IMR-90 (cell line): Measurements from ENCODE around the gene DACH1. TPM values are rescaled to one million over a fixed set of nuclear protein-coding genes. Genes with fewer than 3 reads are reported as not detected.

Experiments
- ATAC-seq: fragments of 200-7000 bp; cut with Tn5 transposase; 2 replicates; pipeline ENCODE4 v1.9.1; 2020; ENCODE audit warnings: low read depth, mild to moderate bottlenecking, moderate library complexity
- BruUV-seq: library from RNA; stranded (reverse); fragments of 400-500 nt; replicated peaks from 2 replicates; lab custom pipeline; 2021; lab: Mats Ljungman, UMichigan
- CTCF ChIA-PET: fragments of 300-600 bp; formaldehyde crosslinking; extraction: SDS; loops from one replicate; lab custom pipeline; 2021; ENCODE audit warnings: antibody characterized with exemption; lab: Yijun Ruan, JAX
- POLR2A ChIA-PET: fragments of 300-600 bp; sonication (Branson Sonifier 250); formaldehyde crosslinking; loops from one replicate; lab custom pipeline; 2022; ENCODE audit warnings: antibody characterized with exemption; ENCODE audit not compliant: unreplicated experiment; lab: Charles Lee
- DNase-seq: peaks from one replicate; pipeline ENCODE4 v3.0.0; 2013
- H2AFZ ChIP-seq: replicated peaks from 2 replicates; pipeline ENCODE3; 2013; ENCODE audit warnings: low read length, mild to moderate bottlenecking; ENCODE audit not compliant: poor library complexity
- H2AK5ac ChIP-seq: 2 replicates; pipeline ENCODE4 v1.6.1; 2013; ENCODE audit warnings: low read depth, low read length, inconsistent platforms
- H2AK9ac ChIP-seq: replicated peaks from 2 replicates; pipeline ENCODE3; 2013; ENCODE audit warnings: mild to moderate bottlenecking, low read depth, low read length, moderate library complexity; ENCODE audit not compliant: poor library complexity
- H2BK120ac ChIP-seq: 2 replicates; pipeline ENCODE4 v1.6.1; 2013; ENCODE audit warnings: low read depth, low read length, inconsistent platforms
- H2BK15ac ChIP-seq: 3 replicates; pipeline ENCODE4 v1.6.1; 2013; ENCODE audit warnings: low read depth, low read length, inconsistent platforms
- H2BK20ac ChIP-seq: 2 replicates; pipeline ENCODE4 v1.6.1; 2013; ENCODE audit warnings: low read depth, mild to moderate bottlenecking, inconsistent platforms, low read length, moderate library complexity
- H2BK5ac ChIP-seq: 2 replicates; pipeline ENCODE4 v1.6.1; 2013; ENCODE audit warnings: mild to moderate bottlenecking, low read depth, low read length, inconsistent platforms; ENCODE audit not compliant: poor library complexity, severe bottlenecking
- H3K14ac ChIP-seq: replicated peaks from 2 replicates; pipeline ENCODE4 v1.6.1; 2013; ENCODE audit warnings: low read depth, low read length, inconsistent platforms
- H3K18ac ChIP-seq: 2 replicates; pipeline ENCODE4 v1.6.1; 2013; ENCODE audit warnings: low read depth, low read length, control low read depth
- H3K23ac ChIP-seq: 2 replicates; pipeline ENCODE4 v1.6.1; 2013; ENCODE audit warnings: low read depth, low read length, inconsistent platforms
- H3K27ac ChIP-seq: 2 replicates; pipeline ENCODE4 v1.5.1; 2013; ENCODE audit warnings: mild to moderate bottlenecking, control low read depth, low read length; ENCODE audit not compliant: insufficient read depth
- H3K27me3 ChIP-seq: 2 replicates; pipeline ENCODE4 v1.6.1; 2013; ENCODE audit warnings: low read length; ENCODE audit not compliant: control insufficient read depth, insufficient read depth
- H3K36me3 ChIP-seq: 2 replicates; pipeline ENCODE4 v1.6.1; 2013; ENCODE audit warnings: low read length, mixed read lengths; ENCODE audit not compliant: control insufficient read depth, insufficient read depth
- H3K4ac ChIP-seq: 2 replicates; pipeline ENCODE4 v1.6.1; 2013; ENCODE audit warnings: low read depth, low read length, inconsistent platforms
- H3K4me1 ChIP-seq: 2 replicates; pipeline ENCODE4 v1.6.1; 2013; ENCODE audit warnings: low read length, mixed read lengths; ENCODE audit not compliant: control insufficient read depth, insufficient read depth
- H3K4me2 ChIP-seq: 2 replicates; pipeline ENCODE4 v1.6.1; 2013; ENCODE audit warnings: low read depth, mild to moderate bottlenecking, control low read depth, low read length, moderate library complexity
- H3K4me3 ChIP-seq: 2 replicates; pipeline ENCODE4 v1.5.1; 2013; ENCODE audit warnings: low read depth, mild to moderate bottlenecking, control low read depth, low read length, moderate library complexity; ENCODE audit not compliant: insufficient read depth
- H3K56ac ChIP-seq: 2 replicates; pipeline ENCODE4 v1.6.1; 2013; ENCODE audit warnings: low read length, inconsistent platforms; ENCODE audit not compliant: insufficient read depth; ENCODE audit errors: extremely low read depth
- H3K79me1 ChIP-seq, 2 experiments: 2 replicates each; pipeline ENCODE4 v1.6.1; 2013; ENCODE audit warnings: low read length in 2 of 2, inconsistent platforms in 1 of 2, low read depth in 1 of 2
- H3K9ac ChIP-seq: 2 replicates; pipeline ENCODE4 v1.6.1; 2013; ENCODE audit warnings: low read depth, low read length, control low read depth
- H3K9me1 ChIP-seq: 2 replicates; pipeline ENCODE4 v1.6.1; 2013; ENCODE audit warnings: low read length, inconsistent platforms; ENCODE audit not compliant: insufficient read depth
- H3K9me3 ChIP-seq: 2 replicates; pipeline ENCODE4 v1.6.1; 2013; ENCODE audit warnings: low read length; ENCODE audit not compliant: control insufficient read depth, insufficient read depth
- H4K20me1 ChIP-seq: 2 replicates; pipeline ENCODE4 v1.6.1; 2013; ENCODE audit warnings: low read length, inconsistent platforms; ENCODE audit not compliant: insufficient read depth
- H4K5ac ChIP-seq: 2 replicates; pipeline ENCODE4 v1.6.1; 2013; ENCODE audit warnings: mild to moderate bottlenecking, low read depth, low read length, control low read depth
- H4K8ac ChIP-seq, 2 experiments: 2 replicates each; pipeline ENCODE4 v1.6.1; 2013; ENCODE audit warnings: low read depth in 2 of 2, low read length in 2 of 2, control low read depth in 1 of 2, inconsistent platforms in 1 of 2
- H4K91ac ChIP-seq: 2 replicates; pipeline ENCODE4 v1.6.1; 2013; ENCODE audit warnings: low read depth, low read length, inconsistent platforms; ENCODE audit not compliant: insufficient read depth
- BHLHE40 ChIP-seq: fragments of 150-350 bp; IDR thresholded peaks from 2 replicates; pipeline ENCODE4 v1.6.1; 2016; ENCODE audit warnings: mild to moderate bottlenecking, low read depth, low read length
- FOS ChIP-seq: fragments of 150-350 bp; IDR thresholded peaks from 2 replicates; pipeline ENCODE4 v1.6.1; 2016; ENCODE audit warnings: low read depth, low read length
- NFE2L2 ChIP-seq: fragments of 150-350 bp; IDR thresholded peaks from 2 replicates; pipeline ENCODE4 v1.6.1; 2016; ENCODE audit warnings: low read depth, mild to moderate bottlenecking, low read length
- POLR2A ChIP-seq: IDR thresholded peaks from 2 replicates; pipeline ENCODE4 v1.6.1; 2012; ENCODE audit warnings: mild to moderate bottlenecking, low read depth, low read length
- RCOR1 ChIP-seq: IDR thresholded peaks from 2 replicates; pipeline ENCODE4 v1.6.1; 2012; ENCODE audit warnings: mild to moderate bottlenecking, low read length, improper control_type of control experiment; ENCODE audit not compliant: insufficient replicate concordance
- USF2 ChIP-seq: fragments of 150-350 bp; IDR thresholded peaks from 2 replicates; pipeline ENCODE4 v1.6.1; 2017; ENCODE audit warnings: mild to moderate bottlenecking, antibody characterized with exemption, low read length, low read depth
- dilution Hi-C: fragments of 300-500 bp; cut with HindIII; formaldehyde crosslinking; loops from one replicate; pipeline ENCODE4 v1.14.3; 2018; ENCODE audit warnings: low sequenced_read_pairs; ENCODE audit not compliant: unreplicated experiment
- in situ Hi-C: fragments of 300-500 bp; cut with MboI; formaldehyde crosslinking; loops from 3 replicates; pipeline ENCODE4 v1.14.3; 2019; ENCODE audit warnings: low sequenced_read_pairs, inconsistent platforms, mixed read lengths
- intact Hi-C: fragments of 100-400 bp; cut with micrococcal nuclease; formaldehyde crosslinking; loops from 2 replicates; pipeline ENCODE4 v1.10.0; 2022
- polyA plus RNA-seq, 3 experiments: library from polyadenylated mRNA; depleted of rRNA; stranded (reverse); fragments of >200 nt; gene quantifications; 2 replicates each; pipeline ENCODE4 v1.2.3, GENCODE V29; 2012; ENCODE audit warnings: low replicate concordance in 1 of 3
- total RNA-seq: library from RNA; depleted of rRNA; stranded (reverse); fragments of >200 nt; gene quantifications from 2 replicates; pipeline ENCODE4 v1.2.3, GENCODE V29; 2012

DACH1 gene
- total and polyA plus RNA-seq, 2 of the 4 experiments (the other 2 are of a cell fraction), result not detected

GRCh38 chr13:71882120-71882519, 15.1 kb upstream of the DACH1 start:
- H3K56ac ChIP-seq, result no peak overlapping the region
- no peak overlapping the region for H2AFZ ChIP-seq
- DNase-seq (no peak), ATAC-seq (no peak)
- H3K36me3 ChIP-seq, result no peaks in the 10 kb centered on the region
- dilution Hi-C loops, result no loop called here
- TF ChIP-seq NFE2L2 (no peak), USF2 (no peak), FOS (no peak), RCOR1 (no peak), POLR2A (no peak), BHLHE40 (no peak)
- H2BK15ac ChIP-seq, result no peak overlapping the region
- H3K4me1 ChIP-seq, result no peaks in the 10 kb centered on the region
- H3K79me1 ChIP-seq, result no peaks in the 10 kb centered on the region
- H4K20me1 ChIP-seq, result no peaks in the 10 kb centered on the region
- no peak overlapping the region for H2BK5ac ChIP-seq
- no TSS peak for BruUV-seq
- no peak overlapping the region for H3K4ac ChIP-seq
- H2AK5ac ChIP-seq, result no peak overlapping the region
- H3K27me3 ChIP-seq, result no peaks in the 10 kb centered on the region
- in situ Hi-C loops, result no loop called here
- H2BK20ac ChIP-seq, result no peak overlapping the region
- H3K23ac ChIP-seq, result no peak overlapping the region
- no peak overlapping the region for H4K8ac ChIP-seq
- H3K9me1 ChIP-seq, result no peaks in the 10 kb centered on the region
- H3K9ac ChIP-seq, result no peak overlapping the region
- intact Hi-C loops, result no loop called here
- H3K9me3 ChIP-seq, result no peaks in the 10 kb centered on the region
- H2AK9ac ChIP-seq, result no peak overlapping the region
- ChIA-PET POLR2A (no interaction called here), CTCF (no interaction called here)
- H4K5ac ChIP-seq, result no peak overlapping the region
- no peak overlapping the region for H3K4me3 ChIP-seq
- no peak overlapping the region for H2BK120ac ChIP-seq
- H3K14ac ChIP-seq, result no peak overlapping the region
- no peak overlapping the region for H3K4me2 ChIP-seq
- no peak overlapping the region for H3K27ac ChIP-seq
- no peak overlapping the region for H3K18ac ChIP-seq
- H4K91ac ChIP-seq, result no peak overlapping the region
